ENCODE measurements around the gene CD79A. TPM values are rescaled to one million over a fixed set of nuclear protein-coding genes. Genes with fewer than 3 reads are reported as not detected.

The CD79A gene
- total RNA-seq, 1 donor: 47.3 TPM

- Histone ChIP-seq H3K4me1 (ENCODE audit: insufficient read depth, low read length) (peaks cover 88% of the 10 kb centered on the region), H3K4me3 (ENCODE audit: low read length) (no peak overlapping the region), H3K9me3 (ENCODE audit: low read depth, low read length) (no peaks in the 10 kb centered on the region)
These were observed 11.8 kb downstream of the CD79A start for GRCh38 chr19:41888926-41889325.

DNA sequence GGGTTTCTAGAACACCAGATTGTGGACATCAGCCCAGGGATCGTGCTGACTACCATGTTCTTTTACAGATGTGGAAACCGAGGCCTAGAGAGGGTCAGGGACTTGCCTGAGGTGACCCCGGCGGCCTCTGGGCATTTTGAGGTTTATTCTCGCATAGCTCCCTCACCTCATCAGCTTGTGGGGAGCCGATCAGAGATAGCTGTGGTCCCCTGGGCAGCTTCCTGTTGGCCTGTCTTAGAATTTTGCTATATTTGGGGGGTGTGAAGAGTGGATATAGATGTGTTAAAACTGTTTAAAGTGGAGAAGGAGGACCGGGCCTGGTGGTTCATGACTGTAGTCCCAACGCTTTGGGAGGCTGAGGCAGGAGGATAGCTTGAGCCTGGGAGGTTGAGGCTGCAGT is 12.8 kb downstream of the CD79A start:
- no peaks in the 10 kb centered on the region for H3K27me3 ChIP-seq (ENCODE audit: insufficient read depth, low read length)
- no peak overlapping the region for H3K4me3 ChIP-seq (ENCODE audit: low read length)
- no peaks in the 10 kb centered on the region for H3K9me3 ChIP-seq (ENCODE audit: low read depth, low read length)
- H3K4me1 ChIP-seq (ENCODE audit: insufficient read depth, low read length): peaks cover 86% of the 10 kb centered on the region

More at GRCh38 chr19:41888926-41889325, 11.8 kb downstream of the CD79A start:
- H3K27me3 ChIP-seq (ENCODE audit: insufficient read depth, low read length): no peaks in the 10 kb centered on the region

- H3K4me3 ChIP-seq (ENCODE audit: low read length): no peak overlapping the region
- H3K27me3 ChIP-seq (ENCODE audit: insufficient read depth, low read length): no peaks in the 10 kb centered on the region
- H3K9me3 ChIP-seq (ENCODE audit: low read depth, low read length): no peaks in the 10 kb centered on the region
- H3K4me1 ChIP-seq (ENCODE audit: insufficient read depth, low read length): peaks cover 75% of the 10 kb centered on the region
These were observed 13.9 kb downstream of the CD79A start for GRCh38 chr19:41890936-41891335.

DNA sequence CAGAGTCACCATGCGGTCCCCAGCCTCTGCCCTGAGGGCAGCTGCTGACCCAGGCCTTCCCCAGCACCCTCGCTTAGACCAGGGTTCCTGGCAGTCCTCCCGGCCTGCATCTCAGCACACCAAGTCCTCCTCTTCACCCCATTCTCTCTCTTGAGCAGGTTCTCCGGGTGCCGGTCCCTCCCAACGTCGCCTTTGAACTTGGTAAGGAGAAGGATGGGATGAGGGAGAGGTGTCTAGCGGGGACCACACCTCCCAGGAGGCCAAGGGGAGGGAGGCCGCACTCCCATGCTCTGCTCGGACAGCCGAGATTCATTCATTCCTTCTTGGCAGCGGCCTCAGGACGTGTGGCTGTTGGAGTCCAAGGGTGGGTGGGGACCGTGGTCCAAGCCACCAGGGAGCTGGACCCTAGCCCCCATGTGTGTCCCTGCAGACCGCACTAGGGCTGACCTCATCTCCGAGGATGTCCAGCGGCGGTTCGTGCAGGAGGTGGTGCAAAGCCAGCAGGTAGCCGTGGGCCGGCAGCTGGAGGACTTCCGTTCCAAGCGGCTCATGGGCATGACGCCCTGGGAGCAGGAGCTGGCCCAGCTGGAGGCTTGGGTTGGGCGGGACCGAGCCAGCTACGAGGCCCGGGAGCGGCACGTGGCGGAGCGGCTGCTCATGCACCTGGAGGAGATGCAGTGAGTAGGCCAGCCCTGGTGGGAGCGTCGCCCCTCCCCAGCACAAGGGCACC is 15.3 kb downstream of the CD79A start:
- Histone ChIP-seq H3K9me3 (ENCODE audit: low read depth, low read length) (no peaks in the 10 kb centered on the region), H3K4me1 (ENCODE audit: insufficient read depth, low read length) (peaks cover 61% of the 10 kb centered on the region), H3K4me3 (ENCODE audit: low read length) (no peak overlapping the region), H3K27me3 (ENCODE audit: insufficient read depth, low read length) (no peaks in the 10 kb centered on the region)

GRCh38 chr19:41893899-41894298 is 16.8 kb downstream of the CD79A start:
- Histone ChIP-seq H3K4me3 (ENCODE audit: low read length) (no peak overlapping the region), H3K27me3 (ENCODE audit: insufficient read depth, low read length) (no peaks in the 10 kb centered on the region), H3K4me1 (ENCODE audit: insufficient read depth, low read length) (peaks cover 47% of the 10 kb centered on the region), H3K9me3 (ENCODE audit: low read depth, low read length) (no peaks in the 10 kb centered on the region)

- Histone ChIP-seq H3K27me3 (ENCODE audit: insufficient read depth, low read length) (no peaks in the 10 kb centered on the region), H3K4me3 (ENCODE audit: low read length) (no peak overlapping the region), H3K4me1 (ENCODE audit: insufficient read depth, low read length) (peaks cover 43% of the 10 kb centered on the region), H3K9me3 (ENCODE audit: low read depth, low read length) (no peaks in the 10 kb centered on the region)
These were observed 17.3 kb downstream of the CD79A start for GRCh38 chr19:41894350-41894749.

DNA sequence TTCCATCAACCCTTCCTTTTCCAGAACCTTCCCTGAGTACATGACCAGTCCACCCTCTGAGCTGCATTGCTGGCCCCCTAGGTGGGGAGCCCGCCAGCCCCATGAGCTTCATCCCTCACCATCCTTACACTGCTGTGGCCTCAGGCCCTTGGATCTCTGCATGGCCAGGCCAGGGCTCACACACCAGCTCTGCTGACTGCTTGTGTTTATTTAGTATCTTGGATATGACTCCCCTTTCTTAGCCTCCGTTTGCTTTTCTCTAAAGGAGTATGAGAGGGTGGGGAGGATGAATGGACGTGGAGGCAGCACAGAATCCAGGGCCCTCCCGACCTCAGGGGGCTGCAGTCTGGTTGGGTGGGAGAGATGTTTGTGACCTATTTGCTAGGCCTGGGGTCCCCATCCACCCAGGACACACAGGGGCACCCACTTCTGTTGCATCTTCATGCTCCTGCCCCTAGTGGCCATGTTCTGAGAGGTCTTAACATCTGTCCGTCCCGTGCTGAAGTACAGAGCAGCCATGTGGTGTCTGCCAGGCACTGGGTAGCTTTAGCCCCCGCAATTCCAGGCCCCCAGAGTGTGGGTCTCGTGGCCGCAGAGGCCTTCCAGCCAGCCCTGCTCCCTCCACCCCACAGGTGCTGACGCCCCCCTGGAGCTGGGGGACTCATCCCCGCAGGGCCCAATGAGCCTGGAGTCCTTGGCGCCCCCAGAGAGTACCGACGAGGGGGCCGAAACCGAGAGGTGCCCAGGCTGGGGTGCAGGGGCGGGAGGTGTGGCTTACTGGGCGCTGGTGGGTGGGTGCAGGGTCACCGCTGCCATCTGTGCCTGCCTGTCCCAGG is 18.9 kb downstream of the CD79A start:
- Histone ChIP-seq H3K27me3 (ENCODE audit: insufficient read depth, low read length) (no peaks in the 10 kb centered on the region), H3K9me3 (ENCODE audit: low read depth, low read length) (no peaks in the 10 kb centered on the region), H3K4me3 (ENCODE audit: low read length) (no peak overlapping the region), H3K4me1 (ENCODE audit: insufficient read depth, low read length) (peaks cover 26% of the 10 kb centered on the region)

GRCh38 chr19:41896581-41896942 is 19.5 kb downstream of the CD79A start:
- Histone ChIP-seq H3K9me3 (ENCODE audit: low read depth, low read length) (no peaks in the 10 kb centered on the region), H3K4me3 (ENCODE audit: low read length) (no peak overlapping the region), H3K4me1 (ENCODE audit: insufficient read depth, low read length) (peaks cover 20% of the 10 kb centered on the region), H3K27me3 (ENCODE audit: insufficient read depth, low read length) (no peaks in the 10 kb centered on the region)

DNA sequence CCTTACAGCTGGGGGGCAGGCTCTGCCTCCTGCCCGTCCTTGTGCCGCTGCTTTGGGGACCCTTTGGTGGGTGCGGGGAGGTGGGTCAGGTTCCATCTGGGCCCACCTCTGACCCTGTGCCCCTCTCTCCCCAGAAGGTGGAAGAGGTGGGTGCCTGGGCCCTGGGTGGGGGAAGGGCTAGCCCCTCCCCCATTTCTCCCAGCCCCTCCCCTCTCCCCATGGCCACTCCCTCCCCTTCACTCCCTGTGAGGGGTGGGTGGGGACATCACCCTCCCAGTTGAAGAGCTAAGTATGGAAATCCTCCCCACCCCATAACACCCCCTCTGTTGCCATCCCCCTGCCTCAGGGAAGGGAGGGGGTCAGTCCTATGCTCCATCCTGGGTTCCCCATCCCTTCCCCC is 20.1 kb downstream of the CD79A start:
- H3K4me3 ChIP-seq (ENCODE audit: low read length): no peak overlapping the region
- H3K9me3 ChIP-seq (ENCODE audit: low read depth, low read length): no peaks in the 10 kb centered on the region
- H3K27me3 ChIP-seq (ENCODE audit: insufficient read depth, low read length): no peaks in the 10 kb centered on the region
- peaks cover 14% of the 10 kb centered on the region for H3K4me1 ChIP-seq (ENCODE audit: insufficient read depth, low read length)

DNA sequence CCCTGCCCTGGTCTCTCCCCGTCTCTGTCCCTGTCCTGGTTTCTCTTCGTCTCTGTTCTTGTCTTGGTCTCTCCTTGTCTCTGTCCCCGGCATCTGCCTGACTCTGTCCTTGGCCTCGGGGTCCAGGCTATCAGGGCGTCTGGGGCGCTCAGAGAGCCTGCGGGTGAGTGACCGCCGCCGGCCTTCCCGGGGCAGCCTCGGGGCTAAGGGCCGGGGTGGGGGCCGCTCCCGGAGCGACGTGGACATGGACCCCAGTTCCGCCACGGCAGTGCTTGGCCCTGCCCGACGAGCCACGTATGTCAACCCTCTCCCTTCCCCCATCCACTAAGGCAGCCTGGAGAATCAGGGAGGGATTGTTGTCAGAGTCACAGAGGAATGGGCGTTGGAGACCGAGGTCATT is 20.7 kb downstream of the CD79A start:
- Histone ChIP-seq H3K27me3 (ENCODE audit: insufficient read depth, low read length) (no peaks in the 10 kb centered on the region), H3K9me3 (ENCODE audit: low read depth, low read length) (no peaks in the 10 kb centered on the region), H3K4me1 (ENCODE audit: insufficient read depth, low read length) (peaks cover 8% of the 10 kb centered on the region), H3K4me3 (ENCODE audit: low read length) (no peak overlapping the region)

DNA sequence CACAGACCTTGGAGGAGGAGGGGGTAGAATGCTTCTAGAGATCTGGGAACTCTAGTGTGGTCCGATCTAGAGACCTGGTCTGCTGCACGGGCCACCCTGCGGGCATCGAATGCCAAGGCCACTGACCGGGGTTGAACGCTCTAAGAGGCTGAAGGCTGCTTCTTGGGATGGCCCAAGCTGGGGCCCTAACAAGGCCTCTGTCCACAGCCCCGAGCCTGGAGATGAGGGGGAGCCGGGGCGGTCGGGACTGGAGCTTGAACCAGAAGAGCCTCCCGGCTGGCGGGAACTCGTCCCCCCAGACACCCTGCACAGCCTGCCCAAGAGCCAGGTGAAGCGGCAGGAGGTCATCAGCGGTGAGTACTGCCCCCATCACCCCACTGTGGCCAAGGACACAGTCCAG is 21.2 kb downstream of the CD79A start:
- Histone ChIP-seq H3K9me3 (ENCODE audit: low read depth, low read length) (no peaks in the 10 kb centered on the region), H3K4me1 (ENCODE audit: insufficient read depth, low read length) (peaks cover 5% of the 10 kb centered on the region), H3K4me3 (ENCODE audit: low read length) (no peak overlapping the region), H3K27me3 (ENCODE audit: insufficient read depth, low read length) (no peaks in the 10 kb centered on the region)

DNA sequence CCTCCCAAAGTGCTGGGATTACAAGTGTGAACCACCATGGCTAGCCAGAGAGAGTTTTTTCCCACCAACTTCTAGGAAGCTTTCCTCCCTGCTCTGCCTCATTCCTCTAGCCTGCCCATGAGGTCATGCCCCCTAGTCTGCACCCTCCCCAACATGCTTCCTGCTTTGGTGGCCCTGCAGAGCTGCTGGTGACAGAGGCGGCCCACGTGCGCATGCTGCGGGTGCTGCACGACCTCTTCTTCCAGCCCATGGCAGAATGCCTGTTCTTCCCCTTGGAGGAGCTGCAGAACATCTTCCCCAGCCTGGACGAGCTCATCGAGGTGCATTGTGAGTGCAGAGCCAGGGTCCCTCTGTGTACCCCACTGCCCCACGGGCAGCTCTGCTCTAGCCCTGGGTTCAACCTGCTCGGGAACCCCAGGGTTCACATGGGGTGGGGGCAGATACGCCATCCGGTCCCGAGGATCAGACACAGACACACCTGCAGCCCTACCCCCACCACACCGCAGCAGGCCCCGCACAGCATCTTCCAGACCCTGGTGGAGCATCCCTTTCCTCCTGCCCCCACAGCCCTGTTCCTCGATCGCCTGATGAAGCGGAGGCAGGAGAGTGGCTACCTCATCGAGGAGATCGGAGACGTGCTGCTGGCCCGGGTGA is 24.8 kb downstream of the CD79A start:
- no peaks in the 10 kb centered on the region for H3K9me3 ChIP-seq (ENCODE audit: low read depth, low read length)
- H3K27me3 ChIP-seq (ENCODE audit: insufficient read depth, low read length): no peaks in the 10 kb centered on the region
- H3K4me3 ChIP-seq (ENCODE audit: low read length): no peak overlapping the region
- no peaks in the 10 kb centered on the region for H3K4me1 ChIP-seq (ENCODE audit: insufficient read depth, low read length)

GRCh38 chr19:41902594-41902993 is 25.5 kb downstream of the CD79A start:
- Histone ChIP-seq H3K4me1 (ENCODE audit: insufficient read depth, low read length) (no peaks in the 10 kb centered on the region), H3K9me3 (ENCODE audit: low read depth, low read length) (no peaks in the 10 kb centered on the region), H3K27me3 (ENCODE audit: insufficient read depth, low read length) (no peaks in the 10 kb centered on the region), H3K4me3 (ENCODE audit: low read length) (no peak overlapping the region)

DNA sequence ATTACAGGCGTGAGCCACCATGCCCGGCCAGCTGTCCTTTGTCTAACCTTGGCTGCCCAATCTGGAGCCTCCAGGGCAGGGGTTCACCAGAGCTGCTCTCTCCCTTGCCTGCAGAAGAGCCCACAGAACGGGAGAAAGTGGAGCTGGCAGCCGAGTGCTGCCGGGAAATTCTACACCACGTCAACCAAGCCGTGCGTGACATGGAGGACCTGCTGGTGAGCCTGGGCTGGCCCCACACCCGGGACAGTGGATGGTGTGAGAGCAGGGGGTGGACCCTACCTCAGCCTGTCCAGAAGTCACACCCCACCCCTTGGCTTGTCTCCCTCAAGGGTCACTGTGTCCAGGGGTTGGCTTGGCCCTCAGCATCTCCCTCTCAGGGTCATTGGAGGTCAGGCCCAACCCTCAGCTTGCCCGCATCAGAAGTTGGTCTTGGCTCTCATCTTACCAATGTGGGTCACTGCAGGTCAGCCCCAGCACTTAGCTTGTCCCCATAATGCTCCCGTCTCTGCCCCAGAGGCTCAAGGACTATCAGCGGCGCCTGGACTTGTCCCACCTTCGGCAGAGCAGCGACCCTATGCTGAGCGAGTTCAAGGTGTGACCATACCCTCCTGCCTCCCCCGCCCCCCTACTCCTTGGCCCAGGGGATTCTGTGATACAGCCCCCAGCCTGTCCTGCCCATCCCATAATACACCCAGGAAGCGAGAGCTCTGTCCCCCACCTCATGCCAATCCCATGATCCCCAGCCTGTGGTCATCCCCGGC is 26.3 kb downstream of the CD79A start:
- no peaks in the 10 kb centered on the region for H3K27me3 ChIP-seq (ENCODE audit: insufficient read depth, low read length)
- no peaks in the 10 kb centered on the region for H3K9me3 ChIP-seq (ENCODE audit: low read depth, low read length)
- H3K4me1 ChIP-seq (ENCODE audit: insufficient read depth, low read length): no peaks in the 10 kb centered on the region
- no peak overlapping the region for H3K4me3 ChIP-seq (ENCODE audit: low read length)
